OCI-LY1 (cell line): Measurements from ENCODE around the gene FRMD4A.

ENCODE experiments used
- H2AFZ ChIP-seq: fragments of 200-600 bp; sonication (generic), shearing (Covaris generic); 2 replicates; pipeline ENCODE4 v1.6.0; 2014; ENCODE audit warnings: antibody characterized with exemption, mild to moderate bottlenecking, low read length
- H3F3A ChIP-seq: fragments of 200-600 bp; sonication (generic), shearing (Covaris generic); 2 replicates; pipeline ENCODE4 v1.6.0; 2014; ENCODE audit warnings: mild to moderate bottlenecking, antibody characterized with exemption, low read length, moderate library complexity; ENCODE audit not compliant: insufficient read depth
- H3K27ac ChIP-seq: fragments of 200-600 bp; sonication (generic); 2 replicates; pipeline ENCODE4 v1.5.1; 2014; ENCODE audit warnings: low read length, mixed run types, mild to moderate bottlenecking, low read depth; ENCODE audit not compliant: poor library complexity, severe bottlenecking
- H3K27me3 ChIP-seq: fragments of 200-600 bp; sonication (generic); 2 replicates; pipeline ENCODE4 v1.6.0; 2014; ENCODE audit warnings: antibody characterized with exemption, mild to moderate bottlenecking, low read length, moderate library complexity; ENCODE audit not compliant: insufficient read depth
- H3K36me3 ChIP-seq: fragments of 200-600 bp; sonication (generic); 2 replicates; pipeline ENCODE4 v1.6.1; 2014; ENCODE audit warnings: mild to moderate bottlenecking, antibody characterized with exemption, low read length, moderate library complexity, mixed read lengths; ENCODE audit not compliant: insufficient read depth
- H3K4me1 ChIP-seq: fragments of 200-600 bp; sonication (generic); 2 replicates; pipeline ENCODE4 v1.5.1; 2014; ENCODE audit warnings: mild to moderate bottlenecking, low read length, moderate library complexity; ENCODE audit not compliant: insufficient read depth, severe bottlenecking
- H3K4me2 ChIP-seq: fragments of 200-600 bp; sonication (generic), shearing (Covaris generic); 2 replicates; pipeline ENCODE4 v1.6.1; 2014; ENCODE audit warnings: low read length
- H3K4me3 ChIP-seq: fragments of 200-600 bp; sonication (generic); 2 replicates; pipeline ENCODE4 v1.5.1; 2014; ENCODE audit warnings: low read length, low read depth, mild to moderate bottlenecking, mixed read lengths; ENCODE audit not compliant: poor library complexity, severe bottlenecking
- H3K79me2 ChIP-seq: fragments of 200-600 bp; shearing (Covaris generic); 2 replicates; pipeline ENCODE4 v1.6.1; 2016; ENCODE audit warnings: mixed run types, low read length, mixed read lengths; ENCODE audit not compliant: insufficient read depth
- H3K9ac ChIP-seq: fragments of 200-600 bp; sonication (generic), shearing (Covaris generic); 2 replicates; pipeline ENCODE4 v1.6.1; 2014; ENCODE audit warnings: mild to moderate bottlenecking, low read length, mixed read lengths
- H3K9me2 ChIP-seq: fragments of 200-600 bp; sonication (generic), shearing (Covaris generic); 2 replicates; pipeline ENCODE4 v1.6.1; 2014; ENCODE audit warnings: low read depth, mild to moderate bottlenecking, low read length, mixed read lengths
- H3K9me3 ChIP-seq: fragments of 200-600 bp; shearing (Covaris generic); 2 replicates; pipeline ENCODE4 v1.6.1; 2014; ENCODE audit warnings: low read length, mixed read lengths
- H4K20me1 ChIP-seq: fragments of 200-600 bp; sonication (generic), shearing (Covaris generic); 2 replicates; pipeline ENCODE4 v1.6.0; 2016; ENCODE audit warnings: mild to moderate bottlenecking, low read length; ENCODE audit not compliant: insufficient read depth
- CTCF ChIP-seq: fragments of 200-600 bp; sonication (generic), shearing (Covaris generic); IDR thresholded peaks from 2 replicates; pipeline ENCODE4 v1.5.1; 2017; ENCODE audit warnings: mild to moderate bottlenecking, antibody characterized with exemption, low read length, moderate library complexity, mixed read lengths
- EZH2 ChIP-seq: fragments of 200-600 bp; sonication (generic), shearing (Covaris generic); IDR thresholded peaks from 2 replicates; pipeline ENCODE4 v1.8.0; 2017; ENCODE audit warnings: borderline replicate concordance, mixed run types, mild to moderate bottlenecking, antibody characterized with exemption, low read length, moderate library complexity, mixed read lengths

FRMD4A gene

GRCh38 chr10:13743963-13744362 lies 586.8 kb downstream of the FRMD4A start:
- H3K9ac ChIP-seq, result no peak overlapping the region

GRCh38 chr10:13743101-13743693 lies 587.5 kb downstream of the FRMD4A start:
- Histone ChIP-seq H3K27ac (no peak overlapping the region), H2AFZ (no peak overlapping the region), H3K4me1 (no peaks in the 10 kb centered on the region), H3K4me2 (no peak overlapping the region), H4K20me1 (no peaks in the 10 kb centered on the region), H3K9me2 (no peaks in the 10 kb centered on the region), H3K9me3 (no peaks in the 10 kb centered on the region), H3K36me3 (no peaks in the 10 kb centered on the region), H3K9ac (no peak overlapping the region), H3K79me2 (no peaks in the 10 kb centered on the region), H3F3A (no peaks in the 10 kb centered on the region), H3K27me3 (0 out of 2 replicates have a peak, but pooled peaks cover 6% of the 10 kb centered on the region), H3K4me3 (no peak overlapping the region)
- TF ChIP-seq EZH2 (no peak), CTCF (no peak)

More at GRCh38 chr10:13743963-13744362, 586.8 kb downstream of the FRMD4A start:
- H3K27me3 ChIP-seq, result 0 out of 2 replicates have a peak, but pooled peaks cover 6% of the 10 kb centered on the region
- no peaks in the 10 kb centered on the region for H4K20me1 ChIP-seq
- no peaks in the 10 kb centered on the region for H3K79me2 ChIP-seq
- H2AFZ ChIP-seq, result no peak overlapping the region
- no peaks in the 10 kb centered on the region for H3K9me2 ChIP-seq
- no peak overlapping the region for H3K4me2 ChIP-seq
- H3F3A ChIP-seq, result no peaks in the 10 kb centered on the region
- no peak overlapping the region for H3K4me3 ChIP-seq
- H3K4me1 ChIP-seq, result no peaks in the 10 kb centered on the region
- H3K27ac ChIP-seq, result no peak overlapping the region
- H3K36me3 ChIP-seq, result no peaks in the 10 kb centered on the region
- TF ChIP-seq CTCF (no peak), EZH2 (no peak)
- no peaks in the 10 kb centered on the region for H3K9me3 ChIP-seq

- Histone ChIP-seq H3K27me3 (0 out of 2 replicates have a peak, but pooled peaks cover 2% of the 10 kb centered on the region), H3K4me3 (no peak overlapping the region), H3K79me2 (no peaks in the 10 kb centered on the region), H3K27ac (no peak overlapping the region), H4K20me1 (no peaks in the 10 kb centered on the region), H3F3A (no peaks in the 10 kb centered on the region), H3K4me1 (no peaks in the 10 kb centered on the region), H3K9me3 (no peaks in the 10 kb centered on the region), H3K9me2 (no peaks in the 10 kb centered on the region), H3K36me3 (no peaks in the 10 kb centered on the region), H3K9ac (no peak overlapping the region), H3K4me2 (no peak overlapping the region), H2AFZ (no peak overlapping the region)
- TF ChIP-seq EZH2 (no peak), CTCF (no peak)
Observed at GRCh38 chr10:13741438-13741837, 589.3 kb downstream of the FRMD4A start.
